Testis (tissue), 3 donors: ENCODE data around the gene TNRC18. TPM values are rescaled to one million over a fixed set of nuclear protein-coding genes. Genes with fewer than 3 reads are reported as not detected.
"Not testable (repeated sequence)": the region's sequence is repeated elsewhere in the genome, so short reads cannot be mapped to it uniquely, and the experiment has no call there.

Experiments
- DNase-seq: peaks from one replicate; pipeline ENCODE4 v3.0.0-alpha.2; 2019
- H3K27ac ChIP-seq, 2 donors: fragments of 200-600 bp; sonication (generic); one replicate each; pipeline ENCODE4 v1.5.1; 2019
- H3K27me3 ChIP-seq: fragments of 200-600 bp; sonication (generic); one replicate; pipeline ENCODE4 v1.5.1; 2019
- H3K36me3 ChIP-seq: fragments of 200-600 bp; sonication (generic); one replicate; pipeline ENCODE4 v1.5.1; 2017; ENCODE audit warnings: low read depth; ENCODE audit errors: missing control alignments
- H3K4me1 ChIP-seq: fragments of 200-600 bp; sonication (generic); one replicate; pipeline ENCODE4 v1.5.1; 2019
- H3K4me3 ChIP-seq, 2 donors: fragments of 200-600 bp; sonication (generic); one replicate each; pipeline ENCODE4 v1.5.1; 2017 to 2019
- H3K9me3 ChIP-seq: fragments of 200-600 bp; sonication (generic); one replicate; pipeline ENCODE4 v1.5.1; 2017
- POLR2A ChIP-seq: fragments of 450-650 bp; IDR thresholded peaks from one replicate; pipeline ENCODE4 v1.6.1; 2017; ENCODE audit warnings: antibody characterized with exemption, mild to moderate bottlenecking, moderate library complexity
- WGBS, 2 donors: methylation state at CpG; one replicate each; pipeline ENCODE4 v1.1.5; 2018; 5-methylcytosine and 5-hydroxymethylcytosine counted together
- intact Hi-C: fragments of 100-400 bp; cut with DNase I; formaldehyde crosslinking; loops from one replicate; pipeline ENCODE4 v1.15.1; 2023; ENCODE audit warnings: low total_unique reads
- polyA plus RNA-seq: library from polyadenylated mRNA; stranded (reverse); fragments of 350-450 nt; fragmentation: Illumina TruSeq; extraction: RNeasy Lipid Tissue Mini Kit (QIAGEN cat#74804); gene quantifications from one replicate; pipeline ENCODE4 v1.2.3, GENCODE V29; 2014; ENCODE audit warnings: low read depth, low replicate concordance; ENCODE audit not compliant: insufficient read depth
- total RNA-seq, 2 donors: library from RNA; depleted of rRNA; stranded (reverse); fragments of >200 nt; gene quantifications; one replicate each; pipeline ENCODE4 v1.2.3, GENCODE V29; 2016
- TF ChIP-seq, protein P1 (sequence below), 3 experiments: fragments of 450-650 bp in 2 of 3; fragments of 200-600 bp in 1 of 3; sonication (generic) in 1 of 3; IDR thresholded peaks; one replicate each; pipeline ENCODE4 v1.5.1; 2016 to 2019; ENCODE audit warnings: antibody characterized with exemption in 3 of 3, mild to moderate bottlenecking in 2 of 3, moderate library complexity in 1 of 3

Gene TNRC18
- total and polyA plus RNA-seq, 3 donors from 2014 or later, result 56.2 to 128 (median 117) TPM

GRCh38 chr7:5265320-5266190 is 158.1 kb downstream of the TNRC18 start:
- no peak overlapping the region for H3K4me3 ChIP-seq
- no peaks in the 10 kb centered on the region for H3K36me3 ChIP-seq
- WGBS, 2 donors, result 71 to 72% methylated on average over 18 to 19 of the region's 19 CpGs
- DNase-seq, result no peak
- TF ChIP-seq, protein P1, sequence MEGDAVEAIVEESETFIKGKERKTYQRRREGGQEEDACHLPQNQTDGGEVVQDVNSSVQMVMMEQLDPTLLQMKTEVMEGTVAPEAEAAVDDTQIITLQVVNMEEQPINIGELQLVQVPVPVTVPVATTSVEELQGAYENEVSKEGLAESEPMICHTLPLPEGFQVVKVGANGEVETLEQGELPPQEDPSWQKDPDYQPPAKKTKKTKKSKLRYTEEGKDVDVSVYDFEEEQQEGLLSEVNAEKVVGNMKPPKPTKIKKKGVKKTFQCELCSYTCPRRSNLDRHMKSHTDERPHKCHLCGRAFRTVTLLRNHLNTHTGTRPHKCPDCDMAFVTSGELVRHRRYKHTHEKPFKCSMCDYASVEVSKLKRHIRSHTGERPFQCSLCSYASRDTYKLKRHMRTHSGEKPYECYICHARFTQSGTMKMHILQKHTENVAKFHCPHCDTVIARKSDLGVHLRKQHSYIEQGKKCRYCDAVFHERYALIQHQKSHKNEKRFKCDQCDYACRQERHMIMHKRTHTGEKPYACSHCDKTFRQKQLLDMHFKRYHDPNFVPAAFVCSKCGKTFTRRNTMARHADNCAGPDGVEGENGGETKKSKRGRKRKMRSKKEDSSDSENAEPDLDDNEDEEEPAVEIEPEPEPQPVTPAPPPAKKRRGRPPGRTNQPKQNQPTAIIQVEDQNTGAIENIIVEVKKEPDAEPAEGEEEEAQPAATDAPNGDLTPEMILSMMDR (IDR thresholded peaks at IDR 0.05), result no peak
- TF ChIP-seq POLR2A, result no peak
- no peak overlapping the region for H3K27ac ChIP-seq
- no peaks in the 10 kb centered on the region for H3K9me3 ChIP-seq
- intact Hi-C loops, result no loop called here
- H3K27me3 ChIP-seq, result no peaks in the 10 kb centered on the region
- no peaks in the 10 kb centered on the region for H3K4me1 ChIP-seq

GRCh38 chr7:5263066-5263465 is 160.6 kb downstream of the TNRC18 start:
- H3K4me3 ChIP-seq, H3K9me3 ChIP-seq, H3K27ac ChIP-seq, H3K36me3 ChIP-seq, H3K4me1 ChIP-seq, H3K27me3 ChIP-seq, intact Hi-C loops, DNase-seq: not testable (repeated sequence)
- 82 to 85% methylated on average over 7 to 10 of the region's 10 CpGs for WGBS, 2 donors

GRCh38 chr7:5260530-5261068 is 163.0 kb downstream of the TNRC18 start:
- H3K9me3 ChIP-seq, H3K4me3 ChIP-seq, H3K27me3 ChIP-seq, intact Hi-C loops, H3K4me1 ChIP-seq, H3K27ac ChIP-seq, H3K36me3 ChIP-seq, DNase-seq: not testable (repeated sequence)
- 97 to 98% methylated on average over 11 to 15 of the region's 15 CpGs for WGBS, 2 donors

Other genes with a start within 250 kb of the TNRC18 start
- 100 to 1,000 TPM; 117 to 128 TPM for gene WIPI2, start 233.6 kb downstream of the TNRC18 start, total RNA-seq
- 205 TPM for gene WIPI2, start 233.6 kb downstream of the TNRC18 start, polyA plus RNA-seq
- 10 to 100 TPM in 1 of 2 donors, 1 to 10 TPM in 1; 7.6 to 15.2 TPM for gene SLC29A4, start 140.9 kb downstream of the TNRC18 start, total RNA-seq
- 4.3 TPM for gene SLC29A4, start 140.9 kb downstream of the TNRC18 start, polyA plus RNA-seq
- gene FBXL18, start 90.0 kb upstream of the TNRC18 start, total RNA-seq, result 10 to 100 TPM; 16.1 to 18.5 TPM
- gene FBXL18, start 90.0 kb upstream of the TNRC18 start, polyA plus RNA-seq, result 5.6 TPM
- 1,000 to 10,000 TPM; 2,150 to 2,308 TPM for gene ACTB, start 106.8 kb upstream of the TNRC18 start, total RNA-seq
- gene ACTB, start 106.8 kb upstream of the TNRC18 start, polyA plus RNA-seq, result 1,856 TPM
- 100 to 1,000 TPM; 210 to 293 TPM for gene FSCN1, start 169.0 kb upstream of the TNRC18 start, total RNA-seq
- gene FSCN1, start 169.0 kb upstream of the TNRC18 start, polyA plus RNA-seq, result 75.5 TPM